Natural killer cell (primary cell): Measurements from ENCODE around the gene BHLHE40. TPM values are rescaled to one million over a fixed set of nuclear protein-coding genes. Genes with fewer than 3 reads are reported as not detected.

Experiments
- ATAC-seq, 3 donors: fragments of 150-1000 bp in 2 of 3; fragments of 200-7000 bp in 1 of 3; cut with Tn5 transposase; 1 replicate in 1 of 3; 2 replicates in 2 of 3; pipeline ENCODE4 v1.10.0; 2021; ENCODE audit warnings: mild to moderate bottlenecking in 2 of 3, moderate library complexity in 2 of 3
- DNase-seq, 2 donors: peaks; one replicate each; pipeline versions ENCODE4 v3.0.0 to v3.0.0-alpha.2; 2013 to 2021; ENCODE audit warnings: mixed read lengths in 1 of 2
- H3K27ac ChIP-seq: one replicate; pipeline ENCODE4 v1.5.1; 2013; ENCODE audit warnings: mild to moderate bottlenecking, low read length
- H3K27me3 ChIP-seq: one replicate; pipeline ENCODE4 v1.6.1; 2013; ENCODE audit warnings: low read length; ENCODE audit not compliant: control insufficient read depth, insufficient read depth
- H3K36me3 ChIP-seq: one replicate; pipeline ENCODE4 v1.6.1; 2013; ENCODE audit warnings: low read length; ENCODE audit not compliant: control insufficient read depth, insufficient read depth
- H3K4me1 ChIP-seq: one replicate; pipeline ENCODE4 v1.6.1; 2013; ENCODE audit warnings: low read length; ENCODE audit not compliant: control insufficient read depth, insufficient read depth
- H3K4me3 ChIP-seq: one replicate; pipeline ENCODE4 v1.5.1; 2013; ENCODE audit warnings: low read length
- H3K9me3 ChIP-seq: one replicate; pipeline ENCODE4 v1.6.1; 2013; ENCODE audit warnings: low read length; ENCODE audit not compliant: control insufficient read depth, insufficient read depth
- H3K27ac Mint-ChIP-seq, 2 donors: one replicate each; pipeline ENCODE4 v1.8.0; 2022; ENCODE audit warnings: mild to moderate bottlenecking in 2 of 2, mixed read lengths in 2 of 2, moderate library complexity in 1 of 2
- H3K27me3 Mint-ChIP-seq, 2 donors: one replicate each; pipeline ENCODE4 v1.8.0; 2022; ENCODE audit warnings: low read depth in 2 of 2, mixed read lengths in 2 of 2
- H3K36me3 Mint-ChIP-seq: one replicate; pipeline ENCODE4 v1.8.0; 2022; ENCODE audit warnings: mixed read lengths
- H3K4me1 Mint-ChIP-seq, 2 donors: one replicate each; pipeline ENCODE4 v1.8.0; 2022; ENCODE audit warnings: mixed read lengths in 2 of 2
- H3K4me3 Mint-ChIP-seq: one replicate; pipeline ENCODE4 v1.8.0; 2022; ENCODE audit warnings: mild to moderate bottlenecking, moderate library complexity, mixed read lengths
- H3K9me3 Mint-ChIP-seq, 2 donors: one replicate each; pipeline ENCODE4 v1.8.0; 2022; ENCODE audit warnings: mixed read lengths in 2 of 2
- CTCF ChIP-seq: fragments of 200-600 bp; IDR thresholded peaks from one replicate; pipeline ENCODE4 v1.8.0; 2022; ENCODE audit warnings: antibody characterized with exemption
- WGBS: methylation state at CpG from one replicate; pipeline ENCODE4 v1.1.7; 2013; ENCODE audit warnings: missing lambda C conversion rate; ENCODE audit not compliant: insufficient coverage; 5-methylcytosine and 5-hydroxymethylcytosine counted together
- intact Hi-C: fragments of 100-400 bp; cut with micrococcal nuclease; formaldehyde crosslinking; loops from one replicate; pipeline ENCODE4 v1.14.2; 2022
- total RNA-seq, 4 donors: library from RNA; stranded (reverse); fragments of 120-200 nt in 1 of 4; gene quantifications; one replicate each; pipeline versions ENCODE4 v1.2.3 to v1.2.4, GENCODE V29; 2013 to 2022

The BHLHE40 gene
- total RNA-seq, 3 donors from 2014 or later (not counting 1 experiment from before 2014, with no cell fraction given) = 512 to 725 (median 719) TPM

GRCh38 chr3:4983739-4984510 lies 4.7 kb downstream of the BHLHE40 start:
- TF ChIP-seq CTCF = no peak
- H3K9me3 ChIP-seq = no peaks in the 10 kb centered on the region
- H3K9me3 Mint-ChIP-seq = no peaks in the 10 kb centered on the region
- peak overlapping the region; percentile 20 for H3K4me3 ChIP-seq
- WGBS = 20% methylated on average over 16 of the region's 16 CpGs
- peak overlapping the region; percentile 99 for H3K4me3 Mint-ChIP-seq
- H3K27me3 Mint-ChIP-seq = no peaks in the 10 kb centered on the region
- DNase-seq (peak; percentile 59 to 90), ATAC-seq (peak; percentile 14 to 28 (median 25))
- peaks cover 39% of the 10 kb centered on the region for H3K36me3 Mint-ChIP-seq
- H3K27me3 ChIP-seq = no peaks in the 10 kb centered on the region
- peaks cover 71 to 72% of the 10 kb centered on the region in 2 donors for H3K4me1 Mint-ChIP-seq
- peak overlapping the region; percentile 87 for H3K27ac ChIP-seq
- peak overlapping the region; percentile 98 to 100 for H3K27ac Mint-ChIP-seq
- peaks cover 49% of the 10 kb centered on the region for H3K4me1 ChIP-seq
- peaks cover 40% of the 10 kb centered on the region for H3K36me3 ChIP-seq
- intact Hi-C loops = loop anchor here (1.0 to 10.0 kb wide), 5 partner anchors 18 to 629 kb away; no protein-coding TSS in a partner anchor

GRCh38 chr3:4984511-4984864 lies 5.3 kb downstream of the BHLHE40 start:
- Mint-ChIP-seq H3K27me3 (no peaks in the 10 kb centered on the region), H3K27ac (peak overlapping the region; percentile 98 to 100), H3K9me3 (no peaks in the 10 kb centered on the region), H3K36me3 (peaks cover 39% of the 10 kb centered on the region), H3K4me3 (peak overlapping the region; percentile 99), H3K4me1 (peaks cover 72 to 76% of the 10 kb centered on the region in 2 donors)
- peaks cover 40% of the 10 kb centered on the region for H3K36me3 ChIP-seq
- no peaks in the 10 kb centered on the region for H3K27me3 ChIP-seq
- no peak for TF ChIP-seq CTCF
- DNase-seq (no peak), ATAC-seq (no peak)
- intact Hi-C loops = loop anchor here (1.0 to 10.0 kb wide), 5 partner anchors 18 to 630 kb away; no protein-coding TSS in a partner anchor
- peaks cover 55% of the 10 kb centered on the region for H3K4me1 ChIP-seq
- WGBS = 58% methylated on average over 9 of the region's 9 CpGs
- peak overlapping the region; percentile 20 for H3K4me3 ChIP-seq
- H3K27ac ChIP-seq = peak overlapping the region; percentile 87
- no peaks in the 10 kb centered on the region for H3K9me3 ChIP-seq

- peak overlapping the region; percentile 87 for H3K4me3 Mint-ChIP-seq
- no peaks in the 10 kb centered on the region for H3K9me3 Mint-ChIP-seq
- peak overlapping the region; percentile 98 to 100 for H3K27ac Mint-ChIP-seq
- H3K36me3 Mint-ChIP-seq = peaks cover 32% of the 10 kb centered on the region
- peaks cover 66 to 72% of the 10 kb centered on the region in 2 donors for H3K4me1 Mint-ChIP-seq
- intact Hi-C loops = loop anchor here (2.0 to 10.0 kb wide), 2 partner anchors 41 to 631 kb away; no protein-coding TSS in a partner anchor
- no peak for TF ChIP-seq CTCF
- H3K4me1 ChIP-seq = peaks cover 57% of the 10 kb centered on the region
- H3K36me3 ChIP-seq = peaks cover 39% of the 10 kb centered on the region
- no peaks in the 10 kb centered on the region for H3K27me3 Mint-ChIP-seq
- H3K9me3 ChIP-seq = no peaks in the 10 kb centered on the region
- H3K4me3 ChIP-seq = no peak overlapping the region
- H3K27ac ChIP-seq = peak overlapping the region; percentile 85
- ATAC-seq (no peak), DNase-seq (no peak)
- H3K27me3 ChIP-seq = no peaks in the 10 kb centered on the region
- WGBS = 76% methylated on average over 9 of the region's 10 CpGs
These were observed 6.3 kb downstream of the BHLHE40 start for GRCh38 chr3:4985330-4986174.
